NCI-H1092 treated with DMSO at 0.1 percent for 48 hours (cell line): ENCODE results near the gene C21orf91.

ENCODE experiments used
- DNase-seq: peaks from one replicate; lab custom pipeline; 2025; lab: John Stamatoyannopoulos, UW

Gene C21orf91

GRCh38 chr21:17797967-17798366 lies 21.2 kb downstream of the C21orf91 start:
- no peak for DNase-seq

- no peak for DNase-seq
Observed at GRCh38 chr21:17796503-17796902, 22.7 kb downstream of the C21orf91 start.

GRCh38 chr21:17796037-17796403 lies 23.1 kb downstream of the C21orf91 start:
- DNase-seq, result no peak

GRCh38 chr21:17795146-17796036 lies 23.8 kb downstream of the C21orf91 start:
- no peak for DNase-seq

- no peak for DNase-seq
Observed at GRCh38 chr21:17794518-17795145, 24.5 kb downstream of the C21orf91 start.

- no peak for DNase-seq
Observed at GRCh38 chr21:17793246-17794123, 25.7 kb downstream of the C21orf91 start.

GRCh38 chr21:17789656-17790055 lies 29.5 kb downstream of the C21orf91 start:
- no peak for DNase-seq

- no peak for DNase-seq
Observed at GRCh38 chr21:17789069-17789468, 30.1 kb downstream of the C21orf91 start.

GRCh38 chr21:17786851-17787181 lies 32.3 kb downstream of the C21orf91 start:
- DNase-seq, result no peak

GRCh38 chr21:17786071-17786850 lies 32.9 kb downstream of the C21orf91 start:
- no peak for DNase-seq

GRCh38 chr21:17785403-17785788 lies 33.8 kb downstream of the C21orf91 start:
- no peak for DNase-seq

GRCh38 chr21:17784604-17785402 lies 34.4 kb downstream of the C21orf91 start:
- DNase-seq, result no peak

GRCh38 chr21:17784180-17784598 lies 35.0 kb downstream of the C21orf91 start:
- DNase-seq, result no peak

GRCh38 chr21:17783481-17784179 lies 35.5 kb downstream of the C21orf91 start:
- DNase-seq, result no peak

- DNase-seq, result no peak
Observed at GRCh38 chr21:17783003-17783402, 36.2 kb downstream of the C21orf91 start.

- DNase-seq, result no peak
Observed at GRCh38 chr21:17782051-17782450, 37.1 kb downstream of the C21orf91 start.

GRCh38 chr21:17781524-17781923 lies 37.6 kb downstream of the C21orf91 start:
- no peak for DNase-seq

- DNase-seq, result no peak
Observed at GRCh38 chr21:17780539-17780938, 38.6 kb downstream of the C21orf91 start.

GRCh38 chr21:17779980-17780379 lies 39.2 kb downstream of the C21orf91 start:
- DNase-seq, result no peak

- DNase-seq, result no peak
Observed at GRCh38 chr21:17779496-17779895, 39.7 kb downstream of the C21orf91 start.
